Activated CD4-positive, alpha-beta memory T cell treated with anti-CD3 and anti-CD28 coated beads, Interleukin-2, amount 10 ng/mL, durations not matched to agents 7 days and 5 days (primary cell): ENCODE measurements around the gene MFSD2B. TPM values are rescaled to one million over a fixed set of nuclear protein-coding genes. Genes with fewer than 3 reads are reported as not detected.

Source experiments
- CTCF ChIA-PET: fragments of 350-600 bp; sonication (Branson Sonifier 250); formaldehyde crosslinking; loops from one replicate; lab custom pipeline; 2021; ENCODE audit warnings: antibody characterized with exemption, inconsistent platforms; lab: Charles Lee
- POLR2A ChIA-PET: fragments of 350-600 bp; sonication (Branson Sonifier 250); formaldehyde crosslinking; loops from one replicate; lab custom pipeline; 2021; ENCODE audit warnings: antibody characterized with exemption; lab: Charles Lee
- DNase-seq: peaks from one replicate; pipeline ENCODE4 v3.0.0-alpha.2; 2020
- H3K27ac Mint-ChIP-seq: one replicate; pipeline ENCODE4 v1.8.0; 2021; ENCODE audit warnings: mild to moderate bottlenecking, mixed read lengths
- H3K27me3 Mint-ChIP-seq: one replicate; pipeline ENCODE4 v1.8.0; 2021; ENCODE audit warnings: mixed read lengths
- H3K36me3 Mint-ChIP-seq: one replicate; pipeline ENCODE4 v1.8.0; 2021; ENCODE audit warnings: low read depth, mixed read lengths
- H3K4me1 Mint-ChIP-seq: one replicate; pipeline ENCODE4 v1.8.0; 2021; ENCODE audit warnings: mixed read lengths
- H3K4me3 Mint-ChIP-seq: one replicate; pipeline ENCODE4 v1.8.0; 2021; ENCODE audit warnings: mild to moderate bottlenecking, mixed read lengths
- H3K9me3 Mint-ChIP-seq: one replicate; pipeline ENCODE4 v1.8.0; 2021; ENCODE audit warnings: mixed read lengths
- total RNA-seq, 2 experiments: library from RNA; stranded (reverse); gene quantifications; one replicate each; pipeline ENCODE4 v1.2.3, GENCODE V29; 2021

Gene MFSD2B, protein sequence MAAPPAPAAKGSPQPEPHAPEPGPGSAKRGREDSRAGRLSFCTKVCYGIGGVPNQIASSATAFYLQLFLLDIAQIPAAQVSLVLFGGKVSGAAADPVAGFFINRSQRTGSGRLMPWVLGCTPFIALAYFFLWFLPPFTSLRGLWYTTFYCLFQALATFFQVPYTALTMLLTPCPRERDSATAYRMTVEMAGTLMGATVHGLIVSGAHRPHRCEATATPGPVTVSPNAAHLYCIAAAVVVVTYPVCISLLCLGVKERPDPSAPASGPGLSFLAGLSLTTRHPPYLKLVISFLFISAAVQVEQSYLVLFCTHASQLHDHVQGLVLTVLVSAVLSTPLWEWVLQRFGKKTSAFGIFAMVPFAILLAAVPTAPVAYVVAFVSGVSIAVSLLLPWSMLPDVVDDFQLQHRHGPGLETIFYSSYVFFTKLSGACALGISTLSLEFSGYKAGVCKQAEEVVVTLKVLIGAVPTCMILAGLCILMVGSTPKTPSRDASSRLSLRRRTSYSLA
- total RNA-seq: under 1 TPM in 1 of 2 experiments, not detected in 1; 0.20 TPM

DNA sequence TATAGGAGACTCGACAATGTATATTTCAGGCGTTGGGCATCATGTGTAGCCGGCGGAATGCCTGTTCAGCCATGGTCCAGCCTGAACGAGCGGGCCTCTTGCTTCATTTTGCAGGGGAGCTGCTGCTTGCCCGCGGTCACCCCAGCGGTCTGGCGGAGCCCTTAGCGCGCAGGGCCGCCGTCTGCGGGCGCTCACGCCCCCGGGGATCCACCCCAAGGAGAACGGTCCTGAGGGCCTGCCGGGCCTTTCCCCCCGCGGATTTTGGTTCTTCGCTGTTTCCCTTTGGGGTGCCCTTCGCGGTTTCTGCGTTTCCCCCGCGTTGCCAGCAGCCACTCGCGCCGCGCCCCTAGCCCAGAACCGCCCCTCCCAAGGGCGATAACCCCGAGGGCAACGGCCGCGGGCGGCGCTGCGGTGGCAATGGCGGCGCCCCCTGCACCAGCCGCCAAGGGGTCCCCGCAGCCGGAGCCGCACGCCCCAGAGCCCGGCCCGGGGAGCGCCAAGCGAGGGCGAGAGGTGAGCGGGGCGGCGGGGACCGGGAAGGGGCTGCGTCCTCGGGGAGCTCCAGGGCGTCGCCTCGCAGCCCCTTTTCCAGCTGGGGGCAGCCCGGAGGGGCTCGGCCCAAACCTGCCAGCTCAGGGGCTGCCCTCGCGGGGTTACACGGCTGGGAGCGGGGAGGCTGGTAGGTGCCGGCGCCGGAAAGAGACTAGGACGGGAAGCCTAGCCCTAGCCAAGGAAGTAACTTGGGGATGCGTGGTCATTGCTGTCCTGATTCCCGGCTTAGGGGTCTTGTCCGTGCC lies at the start of gene MFSD2B:
TSS of gene MFSD2B (plus strand) at position 406 of the 797 bp plus-strand sequence. CDS start at position 418, 12 bp downstream.
- DNase-seq: no peak
- no peaks in the 10 kb centered on the region for H3K36me3 Mint-ChIP-seq

DNA sequence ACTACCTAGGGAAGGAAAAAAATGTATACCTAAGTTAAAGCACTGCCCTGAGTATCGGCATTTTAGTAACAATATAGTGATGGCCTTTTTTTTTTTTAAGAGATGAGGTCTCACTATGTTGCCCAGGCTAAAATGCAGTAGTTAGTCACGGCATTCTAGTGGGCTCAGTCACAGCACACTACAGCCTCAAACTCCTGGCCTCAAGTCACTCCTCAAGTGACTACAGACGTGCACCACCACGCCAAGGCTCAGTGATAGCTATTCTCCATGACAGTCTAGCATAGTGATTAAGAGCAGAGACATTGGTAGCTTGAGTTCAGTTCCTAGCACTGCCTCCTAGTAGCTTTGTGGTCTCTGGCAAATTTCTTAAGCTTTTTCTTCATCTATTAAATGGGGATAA lies 42.0 kb upstream of the MFSD2B start:
- POLR2A ChIA-PET: no interaction called here
- Mint-ChIP-seq H3K27ac (no peak overlapping the region), H3K4me3 (no peak overlapping the region)

More for the DNA sequence above, at the start of gene MFSD2B:
- CTCF ChIA-PET: no interaction called here
- POLR2A ChIA-PET: interaction anchor here (1.8 kb wide), 1 partner anchor 112 kb away, joined by 4 read pairs; no protein-coding TSS in a partner anchor
- H3K9me3 Mint-ChIP-seq: no peaks in the 10 kb centered on the region
- H3K27me3 Mint-ChIP-seq: peaks cover 37% of the 10 kb centered on the region
- peaks cover 6% of the 10 kb centered on the region for H3K4me1 Mint-ChIP-seq
- no peak within 1 kb of the TSS for H3K27ac Mint-ChIP-seq
- H3K4me3 Mint-ChIP-seq: no peak within 1 kb of the TSS

DNA sequence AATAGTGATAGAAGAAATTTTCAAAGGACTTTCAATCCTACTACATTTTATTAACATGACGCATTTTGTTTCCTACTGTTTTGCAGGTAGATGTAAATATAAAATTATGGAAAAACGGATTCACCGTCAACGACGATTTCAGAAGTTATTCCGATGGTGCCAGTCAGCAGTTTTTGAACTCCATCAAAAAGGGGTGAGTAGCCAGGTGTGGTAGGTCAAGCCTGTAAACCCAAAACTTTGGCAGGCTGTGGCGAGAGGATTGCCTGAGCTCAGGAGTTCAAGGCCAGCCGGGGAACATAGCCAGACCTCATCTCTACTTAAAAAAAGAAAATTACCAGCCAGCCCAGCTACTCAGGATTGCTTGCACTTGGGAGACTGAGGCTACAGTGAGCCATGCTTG lies 33.0 kb upstream of the MFSD2B start:
- POLR2A ChIA-PET: no interaction called here
- Mint-ChIP-seq H3K4me3 (no peak overlapping the region), H3K27ac (no peak overlapping the region), H3K27me3 (no peaks in the 10 kb centered on the region), H3K9me3 (no peaks in the 10 kb centered on the region), H3K4me1 (no peaks in the 10 kb centered on the region), H3K36me3 (peaks cover 11% of the 10 kb centered on the region)
- DNase-seq: no peak
- CTCF ChIA-PET: no interaction called here

More for the DNA sequence above, 42.0 kb upstream of the MFSD2B start:
- Mint-ChIP-seq H3K27me3 (no peaks in the 10 kb centered on the region), H3K36me3 (peaks cover 17% of the 10 kb centered on the region), H3K9me3 (no peaks in the 10 kb centered on the region), H3K4me1 (no peaks in the 10 kb centered on the region)
- CTCF ChIA-PET: interaction anchor here (0.6 kb wide), 1 partner anchor 19 kb away, joined by 3 read pairs; no protein-coding TSS in a partner anchor
- DNase-seq: no peak

DNA sequence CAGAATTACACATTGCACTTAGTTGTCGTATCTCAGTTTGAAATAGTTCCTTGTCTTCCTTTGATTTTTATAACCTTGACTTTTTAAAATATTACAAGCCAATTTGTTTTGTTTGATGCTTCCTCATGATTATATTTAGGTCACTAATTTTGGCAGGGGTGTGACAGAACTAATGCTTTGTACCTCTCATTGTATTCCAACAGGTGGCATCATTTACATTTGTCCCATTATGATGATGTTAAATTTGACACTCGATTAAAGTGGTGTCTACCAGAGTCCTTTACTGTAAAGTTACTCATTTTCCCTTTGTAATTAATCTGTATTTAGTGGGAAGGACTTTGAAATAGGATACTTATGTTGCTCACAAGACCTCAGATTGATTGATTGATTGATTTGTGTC lies 21.5 kb upstream of the MFSD2B start:
- POLR2A ChIA-PET: interaction anchor here (0.6 kb wide), 1 partner anchor 118 kb away, joined by 3 read pairs; no protein-coding TSS in a partner anchor
- CTCF ChIA-PET: no interaction called here
- H3K36me3 Mint-ChIP-seq: no peaks in the 10 kb centered on the region
- H3K27ac Mint-ChIP-seq: no peak overlapping the region
- no peaks in the 10 kb centered on the region for H3K9me3 Mint-ChIP-seq
- no peak overlapping the region for H3K4me3 Mint-ChIP-seq
- H3K27me3 Mint-ChIP-seq: no peaks in the 10 kb centered on the region
- no peak for DNase-seq
- no peaks in the 10 kb centered on the region for H3K4me1 Mint-ChIP-seq

DNA sequence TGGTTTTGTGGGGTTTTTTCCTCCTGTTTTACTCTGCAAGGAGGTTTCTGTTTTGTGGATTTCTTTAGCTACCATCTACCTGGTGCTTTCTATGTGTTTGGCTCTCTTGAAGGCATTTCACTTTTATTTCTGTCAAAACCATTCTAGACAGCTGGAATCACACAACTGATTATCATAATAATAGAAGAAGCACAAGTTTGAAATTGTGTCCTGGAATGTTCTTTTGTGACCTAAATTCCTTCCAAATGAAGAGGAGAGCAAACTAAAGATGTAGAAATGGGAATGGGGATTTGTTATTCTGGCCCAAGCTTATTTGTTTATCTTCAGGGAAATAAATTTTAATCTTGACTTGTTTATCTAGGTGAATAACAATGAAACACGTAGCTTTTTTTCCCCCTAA lies 17.0 kb upstream of the MFSD2B start:
- CTCF ChIA-PET: no interaction called here
- Mint-ChIP-seq H3K9me3 (no peaks in the 10 kb centered on the region), H3K27me3 (no peaks in the 10 kb centered on the region), H3K36me3 (no peaks in the 10 kb centered on the region), H3K4me1 (no peaks in the 10 kb centered on the region), H3K4me3 (no peak overlapping the region), H3K27ac (no peak overlapping the region)
- no peak for DNase-seq
- POLR2A ChIA-PET: no interaction called here

DNA sequence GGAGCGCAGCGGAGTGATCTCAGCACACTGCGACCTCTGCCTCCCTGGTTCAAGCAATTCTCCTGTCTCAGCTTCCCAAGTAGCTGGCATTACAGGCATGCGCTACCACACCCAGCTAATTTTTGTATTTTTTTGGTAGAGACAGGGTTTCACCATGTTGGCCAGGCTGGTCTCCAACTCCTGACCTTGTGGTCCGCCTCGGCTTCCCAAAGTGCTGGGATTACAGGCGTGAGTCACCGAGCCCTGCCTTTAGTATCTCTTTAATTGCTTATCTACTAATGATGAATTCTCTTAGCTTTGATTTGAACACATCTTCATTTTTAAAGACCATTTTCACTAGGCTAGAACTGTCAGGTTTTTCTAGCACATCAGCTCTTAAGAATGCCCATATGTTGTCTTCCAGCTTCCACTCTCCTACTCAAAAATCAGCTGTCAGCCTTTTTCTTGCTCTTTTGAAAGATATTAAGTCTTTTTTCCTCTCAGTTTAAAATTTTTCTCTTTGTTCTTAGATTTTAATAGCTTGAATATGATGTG lies 16.1 kb upstream of the MFSD2B start:
- Mint-ChIP-seq H3K36me3 (peaks cover 2% of the 10 kb centered on the region), H3K27ac (no peak overlapping the region), H3K27me3 (no peaks in the 10 kb centered on the region), H3K9me3 (no peaks in the 10 kb centered on the region), H3K4me3 (no peak overlapping the region), H3K4me1 (no peaks in the 10 kb centered on the region)
- CTCF ChIA-PET: no interaction called here
- POLR2A ChIA-PET: no interaction called here
- DNase-seq: no peak

DNA sequence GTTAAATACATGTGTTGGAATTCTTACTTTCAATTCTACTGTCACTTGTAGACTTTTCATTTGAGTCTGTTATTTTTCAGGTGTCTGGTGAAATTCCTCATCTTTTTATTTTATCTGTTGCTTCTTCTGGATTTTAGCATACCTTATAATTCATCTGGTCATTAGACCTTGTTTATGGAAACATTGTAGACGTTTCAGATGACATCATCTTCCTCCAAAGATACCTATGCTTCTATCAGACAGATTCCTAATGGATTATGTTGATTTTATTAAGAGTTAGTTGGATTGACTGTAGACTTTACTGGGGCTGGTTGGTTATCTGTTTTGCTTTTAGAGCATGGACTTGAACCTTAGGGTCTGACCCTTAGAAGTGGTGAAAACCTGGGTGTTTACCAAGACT lies 15.3 kb upstream of the MFSD2B start:
- peaks cover 3% of the 10 kb centered on the region for H3K36me3 Mint-ChIP-seq
- CTCF ChIA-PET: no interaction called here
- no peak overlapping the region for H3K4me3 Mint-ChIP-seq

DNA sequence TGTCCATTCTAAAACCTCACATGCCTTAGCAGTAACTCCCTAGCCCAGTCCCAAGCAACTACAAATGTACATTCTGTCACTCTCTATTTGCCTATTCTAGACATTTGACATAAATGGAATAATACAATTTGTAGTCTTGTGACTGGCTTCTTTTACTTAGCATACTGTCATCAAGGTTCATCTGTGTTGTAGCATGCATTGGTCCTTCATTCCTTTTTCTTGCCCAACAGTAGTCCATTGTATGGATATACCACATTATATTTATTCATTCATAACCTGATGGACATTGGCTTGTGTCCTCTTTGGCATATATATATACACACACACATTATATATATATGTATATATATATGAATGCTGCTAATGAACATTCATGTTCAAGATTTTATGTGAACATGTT lies 2.2 kb upstream of the MFSD2B start:
- no peaks in the 10 kb centered on the region for H3K9me3 Mint-ChIP-seq

More for the DNA sequence above, 15.3 kb upstream of the MFSD2B start:
- no peak overlapping the region for H3K27ac Mint-ChIP-seq
- H3K4me1 Mint-ChIP-seq: no peaks in the 10 kb centered on the region
- no peaks in the 10 kb centered on the region for H3K27me3 Mint-ChIP-seq
- POLR2A ChIA-PET: interaction anchor here (1.0 kb wide), 1 partner anchor 11 kb away, joined by 3 read pairs; no protein-coding TSS in a partner anchor
- H3K9me3 Mint-ChIP-seq: no peaks in the 10 kb centered on the region
- DNase-seq: no peak

GRCh38 chr2:24008672-24009366 lies 1.1 kb upstream of the MFSD2B start:
- Mint-ChIP-seq H3K36me3 (no peaks in the 10 kb centered on the region), H3K4me3 (no peak overlapping the region), H3K9me3 (no peaks in the 10 kb centered on the region), H3K27me3 (peaks cover 36% of the 10 kb centered on the region), H3K4me1 (peaks cover 6% of the 10 kb centered on the region), H3K27ac (no peak overlapping the region)
- POLR2A ChIA-PET: interaction anchor here (1.1 to 1.8 kb wide), 2 partner anchors 39 to 113 kb away, joined by 3 to 4 read pairs; partner anchors contain the start of gene WDCP
- no peak for DNase-seq
- CTCF ChIA-PET: no interaction called here

More for the DNA sequence above, 2.2 kb upstream of the MFSD2B start:
- ChIA-PET POLR2A (no interaction called here), CTCF (no interaction called here)
- H3K27ac Mint-ChIP-seq: no peak overlapping the region
- H3K36me3 Mint-ChIP-seq: no peaks in the 10 kb centered on the region
- H3K4me3 Mint-ChIP-seq: no peak overlapping the region
- no peak for DNase-seq
- peaks cover 6% of the 10 kb centered on the region for H3K4me1 Mint-ChIP-seq
- peaks cover 34% of the 10 kb centered on the region for H3K27me3 Mint-ChIP-seq

DNA sequence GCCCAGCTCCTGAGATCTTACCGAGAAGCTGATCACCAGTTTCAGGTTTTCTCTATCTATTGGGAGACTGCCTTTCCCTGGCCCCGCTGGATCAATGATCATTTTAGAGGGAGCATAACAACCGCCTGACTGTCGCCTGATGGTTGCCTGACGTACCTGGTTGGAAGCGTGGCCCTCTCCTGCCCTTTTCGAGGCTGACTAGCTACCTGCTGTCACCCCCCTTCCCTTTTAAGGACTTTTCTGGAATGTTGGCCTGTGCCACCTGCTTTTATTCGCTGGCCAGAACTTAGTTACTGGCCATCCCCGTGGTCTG lies 562 bp upstream of the MFSD2B start:
- Mint-ChIP-seq H3K36me3 (no peaks in the 10 kb centered on the region), H3K27ac (no peak overlapping the region), H3K9me3 (no peaks in the 10 kb centered on the region), H3K4me1 (peaks cover 6% of the 10 kb centered on the region), H3K4me3 (no peak overlapping the region), H3K27me3 (peaks cover 36% of the 10 kb centered on the region)
- ChIA-PET CTCF (no interaction called here), POLR2A (interaction anchor here (1.1 to 1.8 kb wide), 2 partner anchors 38 to 113 kb away, joined by 3 to 4 read pairs; partner anchors contain the start of gene WDCP)
- DNase-seq: no peak

GRCh38 chr2:24010477-24011249 lies 778 bp downstream of the MFSD2B start:
- Mint-ChIP-seq H3K4me3 (no peak overlapping the region), H3K36me3 (no peaks in the 10 kb centered on the region), H3K27ac (no peak overlapping the region), H3K4me1 (peaks cover 6% of the 10 kb centered on the region), H3K27me3 (peaks cover 37% of the 10 kb centered on the region), H3K9me3 (no peaks in the 10 kb centered on the region)
- POLR2A ChIA-PET: interaction anchor here (1.4 to 1.8 kb wide), 2 partner anchors 70 to 111 kb away, joined by 4 read pairs; partner anchors contain the start of gene UBXN2A
- CTCF ChIA-PET: interaction anchor here (1.4 kb wide), 1 partner anchor 73 kb away, joined by 3 read pairs; no protein-coding TSS in a partner anchor
- DNase-seq: no peak
